HG03378 (cell line): ENCODE results near the gene ZNF14.
"Not testable (repeated sequence)": the region's sequence is repeated elsewhere in the genome, so short reads cannot be mapped to it uniquely, and the experiment has no call there.

Source experiments
- ATAC-seq: cut with Tn5 transposase; IDR thresholded peaks from one replicate; pipeline ENCODE4 v1.9.1; 2021; ENCODE audit warnings: mild to moderate bottlenecking, moderate library complexity; ENCODE audit not compliant: unreplicated experiment

ZNF14 gene

GRCh38 chr19:19732579-19733501 is at the start of gene ZNF14:
TSS of gene ZNF14 (minus strand) at chr19:19733112. CDS start at chr19:19732958, 154 bp downstream.
- ATAC-seq = peak; percentile 99

GRCh38 chr19:19781791-19782190 is 48.9 kb upstream of the ZNF14 start:
- ATAC-seq = not testable (repeated sequence)

- no peak for ATAC-seq
Observed at GRCh38 chr19:19778666-19779065, 45.8 kb upstream of the ZNF14 start.

GRCh38 chr19:19777692-19778091 is 44.8 kb upstream of the ZNF14 start:
- ATAC-seq = no peak

- peak; percentile 98 for ATAC-seq
Observed at GRCh38 chr19:19776206-19777008, 43.5 kb upstream of the ZNF14 start.

- no peak for ATAC-seq
Observed at GRCh38 chr19:19775891-19776205, 42.9 kb upstream of the ZNF14 start.

- ATAC-seq = no peak
Observed at GRCh38 chr19:19774354-19775033, 41.6 kb upstream of the ZNF14 start.

- ATAC-seq = not testable (repeated sequence)
Observed at GRCh38 chr19:19771963-19772362, 39.1 kb upstream of the ZNF14 start.

GRCh38 chr19:19769971-19770370 is 37.1 kb upstream of the ZNF14 start:
- not testable (repeated sequence) for ATAC-seq

GRCh38 chr19:19758164-19758563 is 25.3 kb upstream of the ZNF14 start:
- no peak for ATAC-seq

- no peak for ATAC-seq
Observed at GRCh38 chr19:19752760-19753403, 20.0 kb upstream of the ZNF14 start.

GRCh38 chr19:19751846-19752245 is 18.9 kb upstream of the ZNF14 start:
- ATAC-seq = no peak

GRCh38 chr19:19750842-19751790 is 18.2 kb upstream of the ZNF14 start:
- ATAC-seq = no peak

GRCh38 chr19:19749908-19750841 is 17.3 kb upstream of the ZNF14 start:
- no peak for ATAC-seq

- no peak for ATAC-seq
Observed at GRCh38 chr19:19749117-19749907, 16.4 kb upstream of the ZNF14 start.

GRCh38 chr19:19748249-19748938 is 15.5 kb upstream of the ZNF14 start:
- no peak for ATAC-seq
